ENCODE results near the gene ZNF805. TPM values are rescaled to one million over a fixed set of nuclear protein-coding genes. Genes with fewer than 3 reads are reported as not detected.
"Not testable (repeated sequence)": the region's sequence is repeated elsewhere in the genome, so short reads cannot be mapped to it uniquely, and the experiment has no call there.

Gene ZNF805
- total RNA-seq, 1 donor from 2014 or later: 16.9 TPM

GRCh38 chr19:57245959-57246358 lies 5.5 kb downstream of the ZNF805 start:
- Mint-ChIP-seq H3K36me3 (peaks cover 18% of the 10 kb centered on the region), H3K27me3 (no peaks in the 10 kb centered on the region), H3K27ac (no peak overlapping the region), H3K4me3 (no peak overlapping the region), H3K4me1 (ENCODE audit: unreplicated experiment) (peaks cover 18% of the 10 kb centered on the region), H3K9me3 (no peaks in the 10 kb centered on the region)
- TF ChIP-seq CTCF (conservative IDR thresholded peaks at IDR 0.05): no peak
- no peak for DNase-seq (ENCODE audit: extremely low spot score, unreplicated experiment)

- no peak overlapping the region for H3K27ac Mint-ChIP-seq
- no peak for TF ChIP-seq CTCF (conservative IDR thresholded peaks at IDR 0.05)
- H3K4me3 Mint-ChIP-seq: no peak overlapping the region
- no peak for DNase-seq (ENCODE audit: extremely low spot score, unreplicated experiment)
- no peaks in the 10 kb centered on the region for H3K9me3 Mint-ChIP-seq
- no peaks in the 10 kb centered on the region for H3K27me3 Mint-ChIP-seq
- no peaks in the 10 kb centered on the region for H3K4me1 Mint-ChIP-seq (ENCODE audit: unreplicated experiment)
- H3K36me3 Mint-ChIP-seq: peaks cover 15% of the 10 kb centered on the region
These were observed 8.2 kb downstream of the ZNF805 start for GRCh38 chr19:57248646-57249045.

GRCh38 chr19:57249329-57249728 lies 8.9 kb downstream of the ZNF805 start:
- Mint-ChIP-seq H3K4me1 (ENCODE audit: unreplicated experiment) (no peaks in the 10 kb centered on the region), H3K36me3 (peaks cover 15% of the 10 kb centered on the region), H3K27me3 (no peaks in the 10 kb centered on the region), H3K9me3 (no peaks in the 10 kb centered on the region), H3K4me3 (no peak overlapping the region), H3K27ac (no peak overlapping the region)
- no peak for DNase-seq (ENCODE audit: extremely low spot score, unreplicated experiment)
- no peak for TF ChIP-seq CTCF (conservative IDR thresholded peaks at IDR 0.05)

GRCh38 chr19:57253767-57254166 lies 13.3 kb downstream of the ZNF805 start:
- not testable (repeated sequence) for H3K27ac Mint-ChIP-seq; H3K4me1 Mint-ChIP-seq (ENCODE audit: unreplicated experiment); H3K9me3 Mint-ChIP-seq; DNase-seq (ENCODE audit: extremely low spot score, unreplicated experiment); H3K27me3 Mint-ChIP-seq; H3K4me3 Mint-ChIP-seq
- peaks cover 12% of the 10 kb centered on the region for H3K36me3 Mint-ChIP-seq

GRCh38 chr19:57262044-57262443 lies 21.6 kb downstream of the ZNF805 start:
- Mint-ChIP-seq H3K27me3 (no peaks in the 10 kb centered on the region), H3K4me1 (ENCODE audit: unreplicated experiment) (no peaks in the 10 kb centered on the region), H3K4me3 (no peak overlapping the region), H3K27ac (no peak overlapping the region), H3K9me3 (no peaks in the 10 kb centered on the region), H3K36me3 (peaks cover 19% of the 10 kb centered on the region)
- no peak for DNase-seq (ENCODE audit: extremely low spot score, unreplicated experiment)
- no peak for TF ChIP-seq CTCF (conservative IDR thresholded peaks at IDR 0.05)

GRCh38 chr19:57263244-57263741 lies 22.9 kb downstream of the ZNF805 start:
- DNase-seq (ENCODE audit: extremely low spot score, unreplicated experiment): no peak
- no peaks in the 10 kb centered on the region for H3K27me3 Mint-ChIP-seq
- no peaks in the 10 kb centered on the region for H3K9me3 Mint-ChIP-seq
- no peaks in the 10 kb centered on the region for H3K4me1 Mint-ChIP-seq (ENCODE audit: unreplicated experiment)
- H3K36me3 Mint-ChIP-seq: peaks cover 19% of the 10 kb centered on the region
- no peak for TF ChIP-seq CTCF (conservative IDR thresholded peaks at IDR 0.05)
- no peak overlapping the region for H3K4me3 Mint-ChIP-seq
- no peak overlapping the region for H3K27ac Mint-ChIP-seq
